Tibial nerve (tissue), 4 donors: Measurements from ENCODE around the gene NUMB. TPM values are rescaled to one million over a fixed set of nuclear protein-coding genes. Genes with fewer than 3 reads are reported as not detected.

Experiments used
- DNase-seq, 2 donors: peaks; one replicate each; pipeline ENCODE4 v3.0.0-alpha.2; 2019; ENCODE audit warnings: low spot score in 2 of 2
- H3K27ac ChIP-seq, 4 donors: fragments of 200-600 bp; sonication (generic) in 3 of 4; one replicate each; pipeline ENCODE4 v1.5.1; 2017 to 2019; ENCODE audit warnings: mild to moderate bottlenecking in 1 of 4
- H3K27me3 ChIP-seq, 2 donors: fragments of 200-600 bp; sonication (generic) in 1 of 2; one replicate each; pipeline versions ENCODE4 v1.5.1 to v1.6.0; 2017 to 2019
- H3K36me3 ChIP-seq, 3 donors: fragments of 200-600 bp; sonication (generic); one replicate each; pipeline ENCODE4 v1.5.1; 2018 to 2019
- H3K4me1 ChIP-seq, 4 donors: fragments of 200-600 bp; sonication (generic) in 3 of 4; one replicate each; pipeline ENCODE4 v1.5.1; 2017 to 2019
- H3K4me3 ChIP-seq, 4 donors: fragments of 200-600 bp; sonication (generic) in 3 of 4; one replicate each; pipeline ENCODE4 v1.5.1; 2017 to 2019; ENCODE audit warnings: mild to moderate bottlenecking in 1 of 4, moderate library complexity in 1 of 4
- H3K9me3 ChIP-seq, 4 donors: fragments of 200-600 bp; sonication (generic) in 3 of 4; one replicate each; pipeline ENCODE4 v1.5.1; 2017 to 2019
- EP300 ChIP-seq, 2 donors: sonication (generic); formaldehyde crosslinking; IDR thresholded peaks; one replicate each; pipeline ENCODE4 v1.6.1; 2017; ENCODE audit warnings: antibody characterized with exemption in 2 of 2, mild to moderate bottlenecking in 1 of 2
- POLR2A ChIP-seq, 2 donors: fragments of 450-650 bp; IDR thresholded peaks; one replicate each; pipeline ENCODE4 v1.6.1; 2017; ENCODE audit warnings: antibody characterized with exemption in 2 of 2, mild to moderate bottlenecking in 2 of 2, moderate library complexity in 2 of 2
- WGBS, 2 donors: methylation state at CpG; one replicate each; pipeline ENCODE4 v1.1.5; 2018; 5-methylcytosine and 5-hydroxymethylcytosine counted together
- total RNA-seq, 4 donors: library from RNA; depleted of rRNA; stranded (reverse); fragments of >200 nt; gene quantifications; one replicate each; pipeline ENCODE4 v1.1.0, GENCODE V29; 2016
- TF ChIP-seq, protein P1 (sequence below), 5 experiments: fragments of 200-600 bp in 3 of 5; fragments of 450-650 bp in 2 of 5; sonication (generic) in 3 of 5; IDR thresholded peaks; one replicate each; pipeline ENCODE4 v1.5.1; 2016 to 2019; ENCODE audit warnings: antibody characterized with exemption in 5 of 5, mild to moderate bottlenecking in 3 of 5, moderate library complexity in 2 of 5

The NUMB gene
- total RNA-seq, 4 donors from 2014 or later = 50.7 to 81.9 (median 60.2) TPM

DNA sequence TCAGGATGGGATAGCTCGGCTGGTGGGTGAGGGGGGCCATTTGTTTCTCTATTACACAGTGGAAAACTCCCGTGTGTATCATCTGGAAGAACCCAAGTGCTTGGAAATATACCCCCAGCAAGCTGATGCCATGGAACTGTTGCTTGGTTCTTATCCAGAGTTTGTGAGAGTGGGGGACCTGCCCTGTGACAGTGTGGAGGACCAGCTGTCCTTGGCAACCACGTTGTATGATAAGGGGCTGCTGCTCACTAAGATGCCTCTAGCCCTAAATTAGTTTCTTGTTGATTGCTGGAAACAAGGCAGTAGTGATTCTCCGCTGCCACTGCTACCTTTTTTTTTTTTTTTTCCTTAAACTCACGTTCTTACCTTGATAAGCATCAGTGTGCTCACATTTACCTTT, 34.3 kb upstream of the NUMB start:
- Histone ChIP-seq H3K9me3 (no peaks in the 10 kb centered on the region), H3K4me1 (peaks cover 0 to 40% (median 23%) of the 10 kb centered on the region in 4 donors), H3K27ac (peak overlapping the region in 2 of 4 donors; percentile 50 to 90), H3K27me3 (no peaks in the 10 kb centered on the region), H3K4me3 (peak overlapping the region in 2 of 4 donors; percentile 69 to 72), H3K36me3 (peaks cover 0 to 37% (median 0%) of the 10 kb centered on the region in 3 donors)
- TF ChIP-seq, protein P1, sequence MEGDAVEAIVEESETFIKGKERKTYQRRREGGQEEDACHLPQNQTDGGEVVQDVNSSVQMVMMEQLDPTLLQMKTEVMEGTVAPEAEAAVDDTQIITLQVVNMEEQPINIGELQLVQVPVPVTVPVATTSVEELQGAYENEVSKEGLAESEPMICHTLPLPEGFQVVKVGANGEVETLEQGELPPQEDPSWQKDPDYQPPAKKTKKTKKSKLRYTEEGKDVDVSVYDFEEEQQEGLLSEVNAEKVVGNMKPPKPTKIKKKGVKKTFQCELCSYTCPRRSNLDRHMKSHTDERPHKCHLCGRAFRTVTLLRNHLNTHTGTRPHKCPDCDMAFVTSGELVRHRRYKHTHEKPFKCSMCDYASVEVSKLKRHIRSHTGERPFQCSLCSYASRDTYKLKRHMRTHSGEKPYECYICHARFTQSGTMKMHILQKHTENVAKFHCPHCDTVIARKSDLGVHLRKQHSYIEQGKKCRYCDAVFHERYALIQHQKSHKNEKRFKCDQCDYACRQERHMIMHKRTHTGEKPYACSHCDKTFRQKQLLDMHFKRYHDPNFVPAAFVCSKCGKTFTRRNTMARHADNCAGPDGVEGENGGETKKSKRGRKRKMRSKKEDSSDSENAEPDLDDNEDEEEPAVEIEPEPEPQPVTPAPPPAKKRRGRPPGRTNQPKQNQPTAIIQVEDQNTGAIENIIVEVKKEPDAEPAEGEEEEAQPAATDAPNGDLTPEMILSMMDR (IDR thresholded peaks at IDR 0.05) = no peak
- TF ChIP-seq POLR2A (IDR thresholded peaks at IDR 0.05) (no peak), EP300 (IDR thresholded peaks at IDR 0.05) (no peak)
- DNase-seq = no peak
- 45 to 68% methylated on average over 5 of the region's 5 CpGs for WGBS, 2 donors

DNA sequence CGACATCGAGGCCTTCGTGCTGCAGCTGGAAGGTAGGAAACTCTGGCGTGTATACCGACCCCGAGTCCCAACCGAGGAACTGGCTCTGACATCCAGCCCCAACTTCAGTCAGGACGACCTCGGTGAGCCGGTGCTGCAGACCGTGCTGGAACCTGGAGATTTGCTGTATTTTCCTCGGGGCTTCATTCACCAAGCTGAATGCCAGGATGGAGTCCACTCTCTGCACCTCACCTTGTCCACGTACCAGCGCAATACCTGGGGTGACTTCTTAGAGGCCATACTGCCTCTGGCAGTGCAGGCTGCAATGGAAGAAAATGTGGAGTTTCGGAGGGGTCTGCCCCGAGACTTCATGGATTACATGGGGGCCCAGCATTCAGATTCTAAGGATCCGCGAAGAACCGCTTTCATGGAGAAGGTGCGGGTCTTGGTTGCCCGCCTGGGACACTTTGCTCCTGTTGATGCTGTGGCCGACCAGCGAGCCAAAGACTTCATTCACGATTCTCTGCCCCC, 33.8 kb upstream of the NUMB start:
- peaks cover 0 to 31% (median 0%) of the 10 kb centered on the region in 3 donors for H3K36me3 ChIP-seq
- TF ChIP-seq, protein P1 (IDR thresholded peaks at IDR 0.05) = no peak
- TF ChIP-seq EP300 (IDR thresholded peaks at IDR 0.05) (no peak), POLR2A (IDR thresholded peaks at IDR 0.05) (no peak)
- no peak for DNase-seq
- H3K27me3 ChIP-seq = no peaks in the 10 kb centered on the region
- no peaks in the 10 kb centered on the region for H3K9me3 ChIP-seq
- WGBS, 2 donors = 35 to 45% methylated on average over 11 to 24 of the region's 24 CpGs
- H3K4me1 ChIP-seq = peaks cover 0 to 40% (median 23%) of the 10 kb centered on the region in 4 donors
- peak overlapping the region; percentile 69 to 91 (median 75) for H3K4me3 ChIP-seq
- peak overlapping the region in 3 of 4 donors; percentile 89 to 91 (median 90) for H3K27ac ChIP-seq

DNA sequence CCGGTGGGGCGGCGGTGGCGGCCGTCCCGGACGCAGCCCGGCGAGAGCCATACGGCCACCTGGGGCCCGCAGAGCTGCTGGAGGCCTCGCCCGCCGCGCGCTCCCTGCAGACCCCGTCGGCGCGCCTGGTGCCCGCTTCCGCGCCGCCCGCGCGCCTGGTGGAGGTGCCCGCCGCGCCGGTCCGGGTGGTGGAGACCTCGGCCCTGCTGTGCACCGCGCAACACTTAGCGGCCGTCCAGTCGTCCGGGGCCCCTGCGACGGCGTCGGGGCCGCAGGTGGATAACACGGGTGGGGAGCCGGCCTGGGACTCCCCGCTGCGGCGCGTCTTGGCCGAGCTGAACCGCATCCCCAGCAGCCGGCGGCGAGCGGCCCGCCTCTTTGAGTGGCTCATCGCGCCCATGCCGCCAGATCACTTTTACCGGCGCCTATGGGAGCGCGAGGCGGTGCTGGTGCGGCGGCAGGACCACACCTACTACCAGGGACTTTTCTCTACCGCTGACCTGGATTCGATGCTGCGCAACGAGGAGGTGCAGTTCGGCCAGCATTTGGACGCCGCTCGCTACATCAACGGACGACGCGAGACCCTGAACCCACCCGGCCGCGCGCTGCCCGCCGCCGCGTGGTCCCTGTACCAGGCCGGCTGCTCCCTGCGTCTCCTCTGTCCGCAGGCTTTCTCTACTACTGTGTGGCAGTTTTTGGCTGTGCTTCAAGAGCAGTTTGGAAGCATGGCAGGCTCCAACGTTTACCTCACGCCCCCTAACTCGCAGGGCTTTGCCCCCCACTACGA, 33.1 kb upstream of the NUMB start:
- no peaks in the 10 kb centered on the region for H3K27me3 ChIP-seq
- peak overlapping the region; percentile 69 to 91 (median 75) for H3K4me3 ChIP-seq
- peak overlapping the region; percentile 65 to 91 (median 90) for H3K27ac ChIP-seq
- DNase-seq = peak; percentile 32 to 35
- 1 to 3% methylated on average over 7 to 71 of the region's 94 CpGs for WGBS, 2 donors
- TF ChIP-seq EP300 (IDR thresholded peaks at IDR 0.05) (no peak), POLR2A (IDR thresholded peaks at IDR 0.05) (peak in 1 of 2 donors; percentile 8)
- TF ChIP-seq, protein P1 (IDR thresholded peaks at IDR 0.05) = peak in 1 of 5 experiments; percentile 4
- H3K4me1 ChIP-seq = peaks cover 0 to 40% (median 23%) of the 10 kb centered on the region in 4 donors
- H3K36me3 ChIP-seq = peaks cover 0 to 25% (median 0%) of the 10 kb centered on the region in 3 donors
- H3K9me3 ChIP-seq = no peaks in the 10 kb centered on the region

DNA sequence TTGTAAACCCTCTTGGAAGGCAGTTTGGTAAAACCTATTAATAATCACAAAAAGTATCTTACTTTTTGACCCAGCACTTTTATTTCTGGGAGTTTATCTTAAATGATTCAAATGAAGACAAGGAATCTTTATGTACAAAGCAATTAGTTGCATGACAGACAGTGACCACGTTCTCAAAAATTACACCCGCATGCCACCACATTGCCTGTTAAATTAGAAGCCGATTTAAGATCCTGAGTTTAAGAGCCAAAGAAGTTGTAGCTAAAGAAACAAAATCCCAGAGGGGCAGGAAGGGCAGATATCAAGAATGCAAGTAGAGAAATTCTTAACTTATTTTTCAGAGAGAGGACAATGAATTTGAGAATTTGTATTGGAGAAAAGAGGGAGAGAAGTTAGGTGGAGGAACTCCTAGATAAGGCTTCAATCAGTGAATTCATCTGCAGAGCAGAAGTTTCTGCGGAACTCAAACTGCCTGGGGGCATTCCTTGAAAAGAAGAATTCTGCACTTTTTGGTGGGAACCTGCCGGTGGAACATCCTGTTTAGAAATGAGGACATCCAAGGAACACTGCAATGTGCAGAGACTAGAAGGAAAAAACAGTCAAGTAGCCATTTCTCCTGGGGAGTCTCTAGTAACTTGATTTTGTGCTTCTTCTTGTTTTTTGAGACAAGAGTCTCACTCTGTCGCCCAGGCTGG, 31.3 kb upstream of the NUMB start:
- Histone ChIP-seq H3K27ac (peak overlapping the region in 3 of 4 donors; percentile 89 to 91 (median 90)), H3K9me3 (no peaks in the 10 kb centered on the region), H3K4me1 (peaks cover 0 to 40% (median 23%) of the 10 kb centered on the region in 4 donors), H3K27me3 (no peaks in the 10 kb centered on the region), H3K4me3 (peak overlapping the region in 1 of 4 donors; percentile 69), H3K36me3 (peaks cover 0 to 12% (median 0%) of the 10 kb centered on the region in 3 donors)
- no peak for DNase-seq
- WGBS, 2 donors = 46 to 52% methylated on average over 6 of the region's 6 CpGs
- TF ChIP-seq POLR2A (IDR thresholded peaks at IDR 0.05) = no peak
- TF ChIP-seq, protein P1 (IDR thresholded peaks at IDR 0.05) = no peak
- no peak for TF ChIP-seq EP300 (IDR thresholded peaks at IDR 0.05)
